ES-I3 (cell line): Measurements from ENCODE around the gene RPS5.
A peak's percentile ranks its signal among the peaks of the same experiment; 100 is the strongest.
"Not testable (repeated sequence)": the region's sequence is repeated elsewhere in the genome, so short reads cannot be mapped to it uniquely, and the experiment has no call there.

Experiments used
- H3K36me3 ChIP-seq: 2 replicates; pipeline ENCODE4 v1.6.1; 2013; ENCODE audit warnings: mild to moderate bottlenecking, low read length, control low read depth, moderate library complexity; ENCODE audit not compliant: insufficient read depth
- H3K4me1 ChIP-seq: 2 replicates; pipeline ENCODE4 v1.6.1; 2013; ENCODE audit warnings: mild to moderate bottlenecking, control low read depth, low read length; ENCODE audit not compliant: insufficient read depth
- H3K9ac ChIP-seq: 2 replicates; pipeline ENCODE4 v1.6.1; 2013; ENCODE audit warnings: low read depth, mild to moderate bottlenecking, low read length, moderate library complexity
- H3K9me3 ChIP-seq: 2 replicates; pipeline ENCODE4 v1.6.1; 2013; ENCODE audit warnings: mild to moderate bottlenecking, low read length, moderate library complexity; ENCODE audit not compliant: control insufficient read depth, insufficient read depth

RPS5 gene

DNA sequence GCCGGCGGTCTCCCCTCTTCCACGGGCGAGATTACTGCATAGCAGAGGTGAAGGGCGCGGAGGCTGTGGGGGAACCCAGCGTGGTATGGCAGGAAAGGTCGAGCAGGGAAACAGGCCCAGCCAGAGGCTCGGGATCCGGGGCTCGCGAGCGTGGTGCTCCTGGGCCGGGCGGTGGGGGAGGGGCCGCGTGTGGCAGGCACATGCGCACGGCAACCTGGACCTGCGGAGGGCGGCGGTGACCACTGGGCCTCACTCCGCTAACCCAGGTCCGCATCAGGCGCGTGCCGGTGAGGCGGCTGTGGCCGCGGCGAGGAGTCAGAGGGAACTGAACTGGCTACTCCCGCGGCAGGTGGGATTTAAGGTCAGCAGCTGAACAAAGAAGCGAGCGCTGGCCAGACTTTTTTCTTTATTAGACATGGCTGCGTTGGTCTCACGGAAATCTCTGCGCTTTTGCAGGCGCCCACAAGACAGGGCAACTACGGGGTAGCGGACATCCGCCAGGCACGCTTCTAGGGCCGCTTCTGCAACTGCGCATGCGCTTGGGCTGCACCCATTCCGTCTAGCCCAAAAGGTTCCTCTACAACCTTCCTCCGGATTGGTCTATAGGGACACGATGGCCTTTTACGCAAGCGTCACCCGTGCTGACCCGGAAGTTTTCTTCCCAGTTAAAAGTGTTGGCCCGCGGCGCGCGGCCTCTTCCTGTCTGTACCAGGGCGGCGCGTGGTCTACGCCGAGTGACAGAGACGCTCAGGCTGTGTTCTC is at the start of gene RPS5:
Gene RPS5 (plus strand): TSS at position 694 of the 762 bp plus-strand sequence. CDS start 869 bp downstream, outside the sequence.
- H3K36me3 ChIP-seq, result peaks cover 19% of the 10 kb centered on the region
- H3K4me1 ChIP-seq, result peaks cover 7% of the 10 kb centered on the region; the same call in 1 of the 2 replicates
- peak within 1 kb of the TSS; percentile 90 for H3K9ac ChIP-seq
- H3K9me3 ChIP-seq, result no peaks in the 10 kb centered on the region

DNA sequence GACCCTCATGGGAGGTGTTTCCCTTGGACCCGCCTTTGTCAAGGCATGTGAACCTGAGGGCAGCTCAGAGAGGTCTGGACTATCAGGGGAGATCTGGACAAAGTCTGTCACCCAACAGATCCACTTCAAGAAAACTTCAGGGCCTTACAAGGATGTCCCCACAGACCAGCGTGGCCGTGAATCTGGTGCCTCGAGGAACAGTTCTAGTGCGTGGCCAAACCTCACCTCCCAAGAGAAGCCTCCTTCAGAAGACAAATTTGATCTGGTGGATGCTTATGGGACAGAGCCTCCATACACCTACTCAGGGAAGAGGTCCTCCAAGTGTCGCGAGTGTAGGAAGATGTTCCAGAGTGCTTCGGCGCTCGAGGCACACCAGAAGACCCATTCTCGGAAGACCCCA is 48.7 kb upstream of the RPS5 start:
- Histone ChIP-seq H3K4me1 (no peaks in the 10 kb centered on the region), H3K9ac (no peak overlapping the region), H3K9me3 (peaks cover 3% of the 10 kb centered on the region; the same call in 1 of the 2 replicates), H3K36me3 (no peaks in the 10 kb centered on the region)

GRCh38 chr19:58338825-58339558 is 48.1 kb upstream of the RPS5 start:
- Histone ChIP-seq H3K36me3 (no peaks in the 10 kb centered on the region), H3K4me1 (no peaks in the 10 kb centered on the region), H3K9ac (no peak overlapping the region), H3K9me3 (peaks cover 3% of the 10 kb centered on the region; the same call in 1 of the 2 replicates)

DNA sequence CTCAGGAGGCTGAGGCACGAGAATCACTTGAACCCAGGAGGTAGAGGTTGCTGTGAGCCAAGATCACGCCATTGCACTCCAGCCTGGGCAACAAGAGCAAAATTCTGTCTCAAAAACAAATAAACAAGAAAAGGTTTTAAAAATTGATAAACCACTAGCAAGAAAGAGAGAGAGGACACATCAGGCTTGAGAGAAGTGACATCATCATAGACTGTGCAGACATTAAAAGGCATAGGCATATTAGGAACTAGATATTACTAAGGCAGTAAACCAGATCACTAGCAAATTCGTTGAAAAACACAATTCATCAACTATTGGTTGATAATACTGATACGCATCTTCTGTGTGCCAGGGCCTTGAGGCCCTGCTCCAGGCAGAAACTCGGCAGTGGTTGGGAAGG is 41.5 kb upstream of the RPS5 start:
- Histone ChIP-seq H3K9me3 (no peaks in the 10 kb centered on the region), H3K9ac (no peak overlapping the region), H3K36me3 (0 out of 2 replicates have a peak, but pooled peaks cover 3% of the 10 kb centered on the region), H3K4me1 (no peaks in the 10 kb centered on the region)

GRCh38 chr19:58346961-58347929 is 39.8 kb upstream of the RPS5 start:
- Histone ChIP-seq H3K9ac (peak overlapping the region; percentile 99), H3K9me3 (no peaks in the 10 kb centered on the region), H3K4me1 (no peaks in the 10 kb centered on the region), H3K36me3 (0 out of 2 replicates have a peak, but pooled peaks cover 3% of the 10 kb centered on the region)

- not testable (repeated sequence) for H3K36me3 ChIP-seq, H3K9me3 ChIP-seq, H3K4me1 ChIP-seq
- peak overlapping the region; percentile 99 for H3K9ac ChIP-seq
Measured at GRCh38 chr19:58348080-58348479, 39.0 kb upstream of the RPS5 start.

GRCh38 chr19:58349590-58349989 is 37.5 kb upstream of the RPS5 start:
- Histone ChIP-seq H3K4me1 (no peaks in the 10 kb centered on the region), H3K36me3 (0 out of 2 replicates have a peak, but pooled peaks cover 3% of the 10 kb centered on the region), H3K9ac (no peak overlapping the region)

GRCh38 chr19:58350001-58350861 is 36.8 kb upstream of the RPS5 start:
- Histone ChIP-seq H3K36me3 (0 out of 2 replicates have a peak, but pooled peaks cover 3% of the 10 kb centered on the region), H3K4me1 (no peaks in the 10 kb centered on the region), H3K9ac (no peak overlapping the region), H3K9me3 (no peaks in the 10 kb centered on the region)

More at GRCh38 chr19:58349590-58349989, 37.5 kb upstream of the RPS5 start:
- no peaks in the 10 kb centered on the region for H3K9me3 ChIP-seq

DNA sequence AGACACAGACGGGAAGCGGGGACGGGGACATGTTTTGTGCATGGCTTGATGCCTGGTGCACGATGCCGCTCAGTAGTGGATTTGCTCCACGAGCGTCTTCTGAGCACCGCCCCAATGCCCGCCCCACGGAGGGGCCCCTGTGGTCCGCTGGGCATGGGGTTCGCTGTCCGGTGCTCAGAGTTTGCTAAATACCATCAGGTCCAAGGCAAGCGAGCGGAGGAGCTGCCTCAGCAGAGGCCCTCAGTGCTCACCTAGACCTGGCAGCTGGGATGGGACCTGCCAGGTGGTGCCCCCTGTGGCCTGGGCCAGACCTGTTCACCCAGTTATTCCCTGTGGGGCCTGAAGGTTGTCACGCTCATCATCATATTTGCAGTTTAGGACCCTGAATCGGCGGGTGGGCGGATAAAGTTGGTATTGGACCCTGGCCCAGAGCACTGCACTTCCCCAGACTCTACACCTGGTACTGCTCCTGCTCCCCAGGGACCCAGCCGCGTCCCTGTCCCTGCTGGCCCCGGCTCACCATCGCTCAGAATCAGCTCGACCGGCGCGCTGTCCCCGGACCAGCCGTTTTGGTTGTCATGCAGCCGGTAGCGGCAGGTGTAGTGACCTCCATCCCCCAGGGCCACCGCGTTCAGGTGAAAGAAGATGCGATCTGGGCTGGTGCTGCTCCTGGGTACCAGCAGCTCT is 36.1 kb upstream of the RPS5 start:
- Histone ChIP-seq H3K36me3 (no peaks in the 10 kb centered on the region), H3K4me1 (no peaks in the 10 kb centered on the region), H3K9me3 (no peaks in the 10 kb centered on the region), H3K9ac (no peak overlapping the region)

DNA sequence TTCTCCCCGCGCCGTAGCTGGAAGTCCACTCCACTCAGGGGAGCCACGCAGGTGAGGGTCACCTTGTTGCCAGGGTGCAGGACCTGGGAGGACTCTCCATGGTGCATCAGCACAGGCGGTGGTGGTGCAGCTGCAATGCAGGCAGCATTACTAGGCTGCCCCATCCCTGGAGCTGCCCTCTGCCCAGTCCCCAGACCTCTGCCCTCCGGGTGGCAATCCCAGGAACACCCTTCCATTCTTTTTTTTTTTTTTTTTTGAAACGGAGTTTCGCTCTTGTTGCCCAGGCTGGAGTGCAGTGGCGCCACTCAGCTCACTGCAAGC is 35.6 kb upstream of the RPS5 start:
- H3K9ac ChIP-seq, result no peak overlapping the region
- no peaks in the 10 kb centered on the region for H3K36me3 ChIP-seq
- H3K4me1 ChIP-seq, result no peaks in the 10 kb centered on the region
- no peaks in the 10 kb centered on the region for H3K9me3 ChIP-seq

GRCh38 chr19:58351990-58352755 is 34.9 kb upstream of the RPS5 start:
- H3K4me1 ChIP-seq, result no peaks in the 10 kb centered on the region
- no peaks in the 10 kb centered on the region for H3K36me3 ChIP-seq
- H3K9me3 ChIP-seq, result no peaks in the 10 kb centered on the region
- no peak overlapping the region for H3K9ac ChIP-seq

DNA sequence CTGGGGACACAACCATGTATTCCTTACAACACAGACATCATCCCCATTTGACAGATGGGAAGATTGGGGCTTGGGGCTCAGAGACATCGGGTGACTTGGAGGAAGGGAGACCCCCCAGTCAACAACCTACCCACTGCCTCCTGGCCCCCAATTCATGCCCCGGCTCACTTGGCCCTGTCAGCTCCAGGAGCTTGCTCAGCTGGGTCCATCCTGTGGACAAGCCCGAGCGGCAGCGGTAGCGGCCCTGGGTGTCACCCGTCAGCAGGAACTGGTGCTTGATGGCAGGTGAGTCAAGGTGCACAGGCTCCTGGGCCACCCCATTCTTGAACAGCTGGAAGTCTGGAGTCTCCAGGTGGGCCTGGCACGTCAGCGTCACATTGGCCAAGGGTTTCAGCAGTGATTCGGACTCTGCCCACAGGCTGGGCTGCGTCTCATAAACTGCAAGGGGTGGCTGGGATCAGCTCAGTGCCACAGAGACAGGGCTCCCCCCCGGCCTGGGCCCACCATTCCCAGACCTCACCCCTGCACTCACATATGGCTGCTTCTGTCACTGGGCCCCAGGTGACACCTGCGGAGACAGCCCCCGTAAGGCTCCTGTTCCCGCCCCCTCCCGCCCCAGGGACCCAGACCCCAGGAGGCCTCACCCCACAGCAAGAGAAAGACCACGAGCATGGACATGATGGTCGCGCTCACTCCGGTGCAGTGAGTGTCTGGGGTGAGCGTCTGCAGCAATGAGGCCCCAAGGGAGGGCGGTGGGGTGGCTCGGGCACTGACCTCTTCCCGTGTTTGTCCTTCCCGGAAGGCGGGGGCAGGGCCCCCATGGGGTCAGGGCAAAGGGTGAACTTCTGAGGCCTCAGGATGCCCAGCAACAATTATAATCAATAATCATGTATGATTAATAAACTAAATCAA is 34.1 kb upstream of the RPS5 start, which contains the start of gene A1BG:
Gene A1BG (minus strand): TSS at position 733 of the 912 bp plus-strand sequence. CDS start 55 bp downstream, at position 678.
- Histone ChIP-seq H3K36me3 (no peaks in the 10 kb centered on the region), H3K4me1 (no peaks in the 10 kb centered on the region; the same call in 1 of the 2 replicates), H3K9ac (no peak within 1 kb of the TSS), H3K9me3 (no peaks in the 10 kb centered on the region)
